SK-N-SH treated with all-trans-retinoic acid at 6 μM for 48 hours (cell line): ENCODE measurements around the gene MYH7B.

Experiments
- ATAC-seq: fragments of 200-7000 bp; cut with Tn5 transposase; 3 replicates; pipeline ENCODE4 v1.9.1; 2020; ENCODE audit warnings: mild to moderate bottlenecking, moderate library complexity
- ARNTL ChIP-seq: fragments of 450-650 bp; formaldehyde crosslinking; IDR thresholded peaks from 2 replicates; pipeline ENCODE4 v1.5.0; 2020; ENCODE audit warnings: low read depth, mild to moderate bottlenecking, moderate library complexity, borderline replicate concordance
- BACH2 ChIP-seq: fragments of 250-450 bp; sonication (Bioruptor Pico); IDR thresholded peaks from 2 replicates; pipeline ENCODE4 v1.9.0; 2021; ENCODE audit warnings: mild to moderate bottlenecking, borderline replicate concordance
- CSDC2 ChIP-seq: fragments of 250-450 bp; sonication (Bioruptor Pico); IDR thresholded peaks from 2 replicates; pipeline ENCODE4 v1.5.0; 2020; ENCODE audit warnings: mild to moderate bottlenecking, moderate library complexity
- ESRRG ChIP-seq: fragments of 250-450 bp; sonication (Bioruptor Pico); IDR thresholded peaks from 2 replicates; pipeline ENCODE4 v1.6.1; 2021; ENCODE audit warnings: mild to moderate bottlenecking
- GLIS3 ChIP-seq: fragments of 250-450 bp; sonication (Bioruptor Pico); IDR thresholded peaks from 2 replicates; pipeline ENCODE4 v1.5.0; 2020; ENCODE audit warnings: mild to moderate bottlenecking, moderate library complexity
- ISL1 ChIP-seq: fragments of 250-450 bp; sonication (Bioruptor Pico); IDR thresholded peaks from 2 replicates; pipeline ENCODE4 v2.1.2; 2022; ENCODE audit warnings: mild to moderate bottlenecking, moderate library complexity
- OSR1 ChIP-seq: fragments of 250-450 bp; sonication (Bioruptor Pico); IDR thresholded peaks from 2 replicates; pipeline ENCODE4 v1.8.0; 2022; ENCODE audit warnings: moderate library complexity, mild to moderate bottlenecking, inconsistent platforms
- PATZ1 ChIP-seq: fragments of 250-450 bp; sonication (Bioruptor Pico); IDR thresholded peaks from 2 replicates; pipeline ENCODE4 v1.8.0; 2020; ENCODE audit warnings: mild to moderate bottlenecking, moderate library complexity, borderline replicate concordance
- POU6F1 ChIP-seq: fragments of 250-450 bp; sonication (Bioruptor Pico); IDR thresholded peaks from 2 replicates; pipeline ENCODE4 v1.8.0; 2021; ENCODE audit warnings: low read depth, mild to moderate bottlenecking, moderate library complexity, borderline replicate concordance
- PPARA ChIP-seq: fragments of 250-450 bp; sonication (Bioruptor Pico); IDR thresholded peaks from 2 replicates; pipeline ENCODE4 v1.5.0; 2020; ENCODE audit warnings: mild to moderate bottlenecking, borderline replicate concordance
- RARB ChIP-seq: fragments of 250-450 bp; sonication (Bioruptor Pico); IDR thresholded peaks from 2 replicates; pipeline ENCODE4 v1.8.0; 2021; ENCODE audit warnings: mild to moderate bottlenecking, moderate library complexity
- SNAI2 ChIP-seq: fragments of 250-450 bp; sonication (Bioruptor Pico); IDR thresholded peaks from 2 replicates; pipeline ENCODE4 v1.5.0; 2020; ENCODE audit warnings: mild to moderate bottlenecking, moderate library complexity
- TCF4 ChIP-seq: fragments of 250-450 bp; sonication (Bioruptor Pico); IDR thresholded peaks from 2 replicates; pipeline ENCODE4 v1.8.0; 2021; ENCODE audit warnings: mild to moderate bottlenecking, moderate library complexity, borderline replicate concordance
- TOX ChIP-seq: fragments of 250-450 bp; sonication (Bioruptor Pico); IDR thresholded peaks from 2 replicates; pipeline ENCODE4 v1.8.0; 2021; ENCODE audit warnings: mild to moderate bottlenecking, moderate library complexity, borderline replicate concordance
- TSHZ2 ChIP-seq: fragments of 250-450 bp; sonication (Bioruptor Pico); IDR thresholded peaks from 2 replicates; pipeline ENCODE4 v1.5.0; 2020; ENCODE audit warnings: mild to moderate bottlenecking, moderate library complexity
- ZC3H10 ChIP-seq: fragments of 250-450 bp; sonication (Bioruptor Pico); IDR thresholded peaks from 2 replicates; pipeline ENCODE4 v1.5.1; 2021; ENCODE audit warnings: mild to moderate bottlenecking, moderate library complexity
- ZFP30 ChIP-seq: fragments of 450-650 bp; formaldehyde crosslinking; IDR thresholded peaks from 2 replicates; pipeline ENCODE4 v1.5.0; 2022; ENCODE audit warnings: mild to moderate bottlenecking, moderate library complexity
- ZNF565 ChIP-seq: fragments of 450-650 bp; formaldehyde crosslinking; conservative IDR thresholded peaks from 2 replicates; pipeline ENCODE4 v1.5.0; 2020; ENCODE audit warnings: low read depth, mild to moderate bottlenecking, moderate library complexity
- ZNF70 ChIP-seq: fragments of 450-650 bp; formaldehyde crosslinking; IDR thresholded peaks from 2 replicates; pipeline ENCODE4 v1.5.0; 2020; ENCODE audit warnings: mild to moderate bottlenecking, moderate library complexity
- TF ChIP-seq, protein P1 (sequence below): fragments of 250-450 bp; sonication (Bioruptor Pico); IDR thresholded peaks from 2 replicates; pipeline ENCODE4 v1.5.1; 2021; ENCODE audit warnings: mild to moderate bottlenecking, moderate library complexity
- TF ChIP-seq, protein P2 (sequence below): fragments of 250-450 bp; sonication (Bioruptor Pico); IDR thresholded peaks from 2 replicates; pipeline ENCODE4 v1.5.1; 2020; ENCODE audit warnings: low read depth, mild to moderate bottlenecking, moderate library complexity

MYH7B gene

DNA sequence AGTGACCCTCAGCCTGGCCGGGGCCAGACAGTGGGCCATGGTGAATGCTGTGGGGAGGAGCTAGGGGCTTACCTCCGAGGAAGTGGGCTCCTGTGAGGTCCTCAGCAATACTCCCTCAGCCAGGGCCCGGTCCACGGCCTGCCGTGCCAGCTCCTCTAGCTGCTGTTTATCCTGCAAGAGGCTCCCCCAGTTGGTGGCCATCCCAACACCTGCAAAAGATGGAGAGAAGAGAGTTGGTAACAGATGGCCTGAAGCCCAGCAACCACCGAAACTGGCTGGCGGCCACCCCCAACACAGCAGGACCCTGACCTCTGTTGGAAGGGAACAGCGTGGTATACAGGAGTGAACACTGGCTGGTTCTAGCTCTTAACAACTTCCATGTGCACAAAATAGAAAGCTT lies 4.0 kb upstream of the MYH7B start:
- ATAC-seq: no peak
- TF ChIP-seq ZNF565 (CRISPR knock-in tag) (no peak), GLIS3 (no peak), PPARA (CRISPR knock-in tag) (no peak), RARB (CRISPR knock-in tag) (no peak)
- TF ChIP-seq, protein P1, sequence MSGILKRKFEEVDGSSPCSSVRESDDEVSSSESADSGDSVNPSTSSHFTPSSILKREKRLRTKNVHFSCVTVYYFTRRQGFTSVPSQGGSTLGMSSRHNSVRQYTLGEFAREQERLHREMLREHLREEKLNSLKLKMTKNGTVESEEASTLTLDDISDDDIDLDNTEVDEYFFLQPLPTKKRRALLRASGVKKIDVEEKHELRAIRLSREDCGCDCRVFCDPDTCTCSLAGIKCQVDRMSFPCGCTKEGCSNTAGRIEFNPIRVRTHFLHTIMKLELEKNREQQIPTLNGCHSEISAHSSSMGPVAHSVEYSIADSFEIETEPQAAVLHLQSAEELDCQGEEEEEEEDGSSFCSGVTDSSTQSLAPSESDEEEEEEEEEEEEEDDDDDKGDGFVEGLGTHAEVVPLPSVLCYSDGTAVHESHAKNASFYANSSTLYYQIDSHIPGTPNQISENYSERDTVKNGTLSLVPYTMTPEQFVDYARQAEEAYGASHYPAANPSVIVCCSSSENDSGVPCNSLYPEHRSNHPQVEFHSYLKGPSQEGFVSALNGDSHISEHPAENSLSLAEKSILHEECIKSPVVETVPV (CRISPR knock-in tag): no peak

GRCh38 chr20:34952671-34953070 lies 3.0 kb upstream of the MYH7B start:
- no peak for ATAC-seq
- TF ChIP-seq ZNF565 (CRISPR knock-in tag): no peak
- no peak for TF ChIP-seq POU6F1 (CRISPR knock-in tag)
- TF ChIP-seq ZFP30: no peak
- no peak for TF ChIP-seq CSDC2 (CRISPR knock-in tag)
- no peak for TF ChIP-seq TOX
- no peak for TF ChIP-seq ZNF70 (CRISPR knock-in tag)
- no peak for TF ChIP-seq OSR1 (CRISPR knock-in tag)
- no peak for TF ChIP-seq BACH2 (CRISPR knock-in tag)
- no peak for TF ChIP-seq RARB (CRISPR knock-in tag)
- no peak for TF ChIP-seq ZC3H10 (CRISPR knock-in tag)
- TF ChIP-seq ARNTL (CRISPR knock-in tag): no peak
- no peak for TF ChIP-seq PPARA (CRISPR knock-in tag)
- TF ChIP-seq, protein P2, sequence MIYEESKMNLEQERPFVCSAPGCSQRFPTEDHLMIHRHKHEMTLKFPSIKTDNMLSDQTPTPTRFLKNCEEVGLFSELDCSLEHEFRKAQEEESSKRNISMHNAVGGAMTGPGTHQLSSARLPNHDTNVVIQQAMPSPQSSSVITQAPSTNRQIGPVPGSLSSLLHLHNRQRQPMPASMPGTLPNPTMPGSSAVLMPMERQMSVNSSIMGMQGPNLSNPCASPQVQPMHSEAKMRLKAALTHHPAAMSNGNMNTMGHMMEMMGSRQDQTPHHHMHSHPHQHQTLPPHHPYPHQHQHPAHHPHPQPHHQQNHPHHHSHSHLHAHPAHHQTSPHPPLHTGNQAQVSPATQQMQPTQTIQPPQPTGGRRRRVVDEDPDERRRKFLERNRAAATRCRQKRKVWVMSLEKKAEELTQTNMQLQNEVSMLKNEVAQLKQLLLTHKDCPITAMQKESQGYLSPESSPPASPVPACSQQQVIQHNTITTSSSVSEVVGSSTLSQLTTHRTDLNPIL (CRISPR knock-in tag): no peak
- TF ChIP-seq SNAI2 (CRISPR knock-in tag): no peak
- TF ChIP-seq GLIS3: no peak
- TF ChIP-seq, protein P1 (CRISPR knock-in tag): no peak
- TF ChIP-seq PATZ1: no peak
- no peak for TF ChIP-seq TSHZ2
- TF ChIP-seq ISL1 (CRISPR knock-in tag): no peak
- TF ChIP-seq TCF4 (CRISPR knock-in tag): no peak

DNA sequence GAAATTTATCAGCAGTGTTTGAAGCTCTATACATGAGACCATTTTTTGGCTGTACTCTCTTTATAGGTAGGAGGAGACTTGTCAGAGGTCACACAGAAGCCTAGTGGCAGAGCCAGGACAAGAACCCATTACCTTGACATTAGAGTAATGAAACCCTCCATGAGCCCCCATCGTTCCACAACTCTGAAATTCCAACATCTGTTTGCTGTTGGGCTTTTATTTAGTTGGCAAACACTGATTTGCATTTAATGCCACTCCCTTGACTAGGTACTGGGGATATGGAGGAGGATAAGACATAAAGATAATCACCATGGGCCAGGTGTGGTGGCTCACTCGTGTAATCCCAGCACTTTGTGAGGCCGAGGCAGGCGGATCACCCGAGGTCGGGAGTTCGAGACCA lies 1.7 kb upstream of the MYH7B start:
- ATAC-seq: no peak
- TF ChIP-seq POU6F1 (CRISPR knock-in tag) (no peak), BACH2 (CRISPR knock-in tag) (no peak), PATZ1 (no peak), ZNF565 (CRISPR knock-in tag) (no peak), GLIS3 (no peak), TCF4 (CRISPR knock-in tag) (no peak), CSDC2 (CRISPR knock-in tag) (no peak), ZC3H10 (CRISPR knock-in tag) (no peak), SNAI2 (CRISPR knock-in tag) (no peak), ESRRG (no peak)
